NOMO-1 treated with DMSO at 0.1 percent for 48 hours (cell line): ENCODE results near the gene TTLL3.
"Not testable (repeated sequence)": the region's sequence is repeated elsewhere in the genome, so short reads cannot be mapped to it uniquely, and the experiment has no call there.

Experiments used
- DNase-seq: peaks from one replicate; lab custom pipeline; 2025; ENCODE audit not compliant: unreplicated experiment; lab: John Stamatoyannopoulos, UW

The TTLL3 gene

DNA sequence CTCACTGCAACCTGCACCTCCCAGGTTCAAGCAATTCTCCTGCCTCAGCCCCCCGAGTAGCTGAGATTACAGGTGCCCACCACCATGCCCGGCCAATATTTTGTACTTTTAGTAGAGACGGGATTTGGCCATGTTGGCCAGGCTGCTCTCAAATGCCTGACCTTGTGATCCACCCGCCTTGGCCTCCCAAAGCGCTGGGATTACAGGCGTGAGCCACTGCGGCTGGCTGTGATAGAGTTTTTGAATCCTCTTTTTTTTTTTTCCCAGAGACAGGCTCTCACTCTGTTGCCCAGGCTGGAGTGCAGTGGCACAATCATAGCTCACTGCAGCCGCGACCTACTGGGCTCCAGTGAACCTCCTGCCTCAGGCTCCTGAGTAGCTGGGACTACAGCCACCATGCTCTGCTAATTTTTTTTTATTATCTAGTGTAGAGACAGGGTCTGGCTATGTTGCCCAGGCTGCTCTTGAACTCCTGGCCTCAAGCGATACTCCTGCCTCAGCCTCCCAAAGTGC is 55.1 kb downstream of the TTLL3 start:
- not testable (repeated sequence) for DNase-seq

DNA sequence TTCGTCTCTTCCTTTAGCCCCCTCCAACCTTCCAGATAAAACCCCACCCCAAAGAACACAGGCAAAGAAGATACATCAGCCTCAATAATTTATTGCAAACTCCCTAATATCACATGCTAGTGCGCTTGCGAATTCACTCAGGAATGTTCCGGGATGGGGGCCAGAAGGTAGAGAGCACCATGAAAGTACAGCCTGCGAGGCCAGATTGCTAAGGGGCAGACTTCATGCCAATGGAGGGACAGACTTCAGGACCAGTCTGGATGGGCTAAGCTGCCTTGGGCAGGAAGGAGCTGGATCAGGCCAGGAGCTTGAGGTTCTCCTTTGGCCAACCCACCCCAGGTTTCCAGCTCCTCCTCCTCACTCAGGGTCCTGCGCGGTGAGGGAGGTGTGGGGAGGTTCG is 56.6 kb downstream of the TTLL3 start:
- DNase-seq: no peak

DNA sequence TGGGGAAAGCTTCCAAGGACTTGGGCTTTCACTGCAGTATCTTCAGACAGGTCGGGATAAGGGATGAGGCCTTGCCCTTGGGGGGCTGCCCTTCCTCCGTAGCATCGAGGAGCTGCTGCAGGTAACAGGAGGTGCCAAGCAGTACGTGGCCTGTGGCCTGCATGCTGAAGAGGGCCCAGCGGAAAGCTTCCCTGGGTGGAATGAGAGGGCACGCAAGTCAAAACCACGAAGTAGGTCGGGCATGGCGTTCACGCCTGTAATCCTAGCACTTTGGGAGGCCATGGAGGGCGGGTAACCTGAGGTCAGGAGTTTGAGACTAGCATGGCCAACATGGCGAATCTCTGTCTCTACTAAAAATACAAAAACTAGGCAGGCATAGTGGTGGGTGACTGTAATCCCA is 57.0 kb downstream of the TTLL3 start:
- DNase-seq: no peak

DNA sequence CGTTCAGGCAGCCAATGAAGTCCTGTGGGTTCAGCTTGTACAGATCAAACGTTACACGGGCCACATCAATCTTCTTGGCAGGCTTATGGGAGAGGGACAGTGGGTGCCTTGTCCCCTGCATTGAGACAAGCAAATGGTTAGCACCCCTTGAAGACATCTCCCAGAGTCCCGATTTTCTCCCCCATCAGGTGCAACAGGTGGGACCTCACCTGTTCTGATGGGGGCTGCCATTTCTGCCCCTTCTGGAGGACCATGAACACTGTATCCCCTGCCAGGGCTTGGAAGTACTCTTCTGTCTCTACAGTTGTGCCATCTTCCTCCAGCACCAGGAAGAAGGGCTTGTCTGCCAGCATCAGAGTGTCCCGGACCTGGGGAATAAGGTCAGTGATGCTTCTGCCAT is 59.9 kb downstream of the TTLL3 start:
- no peak for DNase-seq

DNA sequence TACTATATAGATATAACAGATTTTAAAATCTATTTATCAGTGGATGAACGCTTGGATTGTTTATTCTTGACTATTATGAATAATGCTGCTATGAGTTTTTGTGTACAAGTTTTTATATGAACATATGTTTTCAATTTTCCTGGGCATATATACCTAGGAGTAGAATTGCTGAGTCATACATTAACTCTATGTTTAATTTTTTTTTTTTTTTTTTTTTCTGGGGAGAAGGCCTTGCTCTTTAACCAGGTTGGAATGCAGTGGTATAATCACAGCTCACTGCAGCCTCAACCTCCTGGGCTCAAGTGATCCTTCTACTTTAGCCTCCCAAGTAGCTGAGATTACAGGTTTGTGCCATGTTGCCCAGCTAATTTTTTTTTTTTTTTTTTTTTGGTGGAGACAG is 60.9 kb downstream of the TTLL3 start:
- no peak for DNase-seq

DNA sequence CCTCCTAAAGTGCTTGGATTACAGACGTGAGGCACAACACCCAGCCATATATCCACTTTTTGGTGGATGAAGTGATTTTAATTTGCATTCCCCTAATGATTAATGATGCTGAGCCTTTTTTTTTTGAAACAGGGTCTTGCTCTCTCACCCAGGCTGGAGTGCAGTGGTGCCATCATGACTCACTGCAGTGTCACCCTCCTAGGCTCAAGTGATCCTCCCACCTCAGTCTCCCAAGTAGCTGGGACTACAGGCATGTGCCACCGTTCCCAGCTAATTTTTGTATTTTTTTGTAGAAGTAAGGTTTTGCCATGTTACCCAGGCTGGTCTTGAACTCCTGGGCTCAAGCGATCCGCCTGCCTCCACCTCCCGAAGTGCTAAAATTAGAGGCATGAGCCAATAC is 62.0 kb downstream of the TTLL3 start:
- DNase-seq: not testable (repeated sequence)

DNA sequence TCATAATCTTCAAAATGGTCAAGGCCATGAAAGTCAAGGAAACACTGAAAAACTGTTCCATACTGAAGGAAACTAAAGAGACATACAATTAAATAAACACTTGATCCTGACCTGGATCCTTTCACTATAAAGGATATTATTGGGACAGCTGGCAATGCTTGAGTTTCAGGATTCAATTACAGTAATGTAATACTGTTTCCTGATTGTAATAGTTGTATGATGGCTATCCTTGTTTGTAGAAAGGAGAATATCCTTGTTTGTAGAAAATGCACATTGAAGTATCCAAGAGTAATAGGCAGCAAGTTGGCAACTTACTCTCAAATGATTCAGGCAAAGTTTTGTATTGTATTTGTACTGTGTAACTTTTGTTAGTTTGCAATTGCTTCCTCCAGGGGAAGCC is 65.4 kb downstream of the TTLL3 start:
- no peak for DNase-seq

DNA sequence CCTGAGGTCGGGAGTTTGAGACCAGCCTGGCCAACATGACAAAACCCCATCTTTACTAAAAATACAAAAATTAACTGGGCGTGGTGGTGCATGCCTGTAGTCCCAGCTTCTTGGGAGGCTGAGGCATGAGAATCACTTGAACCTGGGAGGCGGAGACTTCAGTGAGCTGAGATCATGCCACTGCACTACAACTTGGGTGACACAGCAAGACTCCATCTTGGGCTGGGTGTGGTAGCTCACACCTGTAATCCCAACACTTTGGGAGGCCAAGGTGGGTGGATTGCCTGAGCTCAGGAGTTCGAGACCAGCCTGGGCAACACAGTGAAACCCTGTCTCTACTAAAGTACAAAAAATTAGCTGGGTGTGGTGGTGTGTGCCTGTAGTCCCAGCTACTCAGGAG is 66.2 kb downstream of the TTLL3 start:
- DNase-seq: not testable (repeated sequence)

DNA sequence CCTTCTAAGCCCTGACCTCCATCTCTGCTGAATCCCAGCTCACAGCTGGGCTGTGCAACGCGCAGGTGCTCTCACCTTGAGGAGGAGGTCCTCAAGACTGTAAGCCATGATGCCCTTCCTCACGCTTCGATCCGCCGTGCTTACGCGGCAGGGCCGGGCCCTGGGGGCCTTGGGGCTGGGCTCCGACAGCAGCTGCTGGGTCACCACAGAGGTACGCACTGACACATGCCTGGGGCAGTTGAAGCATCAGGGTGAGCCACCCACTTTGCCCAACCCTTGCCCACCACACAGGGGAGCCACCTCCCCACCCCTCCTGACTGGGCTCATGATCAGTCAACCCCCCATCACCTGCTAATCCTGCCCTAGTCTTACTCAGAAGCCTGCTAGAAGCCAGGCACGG is 66.9 kb downstream of the TTLL3 start:
- no peak for DNase-seq

DNA sequence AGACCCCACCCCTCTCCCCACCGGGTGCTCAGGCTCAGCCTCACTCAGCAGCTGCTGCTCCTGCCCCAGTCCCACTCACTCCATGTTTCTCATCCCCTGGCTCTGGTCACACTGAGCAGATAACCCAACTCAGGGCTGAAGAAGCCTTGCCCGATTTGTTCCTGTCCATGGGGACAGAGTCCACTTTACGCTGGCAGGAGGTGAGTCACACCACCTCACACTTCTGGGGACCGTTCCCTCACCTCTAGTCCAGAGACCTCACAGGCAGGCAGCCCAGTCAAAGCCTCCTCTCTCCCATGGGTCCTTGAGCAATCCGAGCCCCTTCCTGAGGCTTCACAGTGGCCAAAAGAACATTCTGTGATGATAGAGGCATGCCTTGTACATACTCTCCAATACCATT is 68.6 kb downstream of the TTLL3 start:
- DNase-seq: no peak

DNA sequence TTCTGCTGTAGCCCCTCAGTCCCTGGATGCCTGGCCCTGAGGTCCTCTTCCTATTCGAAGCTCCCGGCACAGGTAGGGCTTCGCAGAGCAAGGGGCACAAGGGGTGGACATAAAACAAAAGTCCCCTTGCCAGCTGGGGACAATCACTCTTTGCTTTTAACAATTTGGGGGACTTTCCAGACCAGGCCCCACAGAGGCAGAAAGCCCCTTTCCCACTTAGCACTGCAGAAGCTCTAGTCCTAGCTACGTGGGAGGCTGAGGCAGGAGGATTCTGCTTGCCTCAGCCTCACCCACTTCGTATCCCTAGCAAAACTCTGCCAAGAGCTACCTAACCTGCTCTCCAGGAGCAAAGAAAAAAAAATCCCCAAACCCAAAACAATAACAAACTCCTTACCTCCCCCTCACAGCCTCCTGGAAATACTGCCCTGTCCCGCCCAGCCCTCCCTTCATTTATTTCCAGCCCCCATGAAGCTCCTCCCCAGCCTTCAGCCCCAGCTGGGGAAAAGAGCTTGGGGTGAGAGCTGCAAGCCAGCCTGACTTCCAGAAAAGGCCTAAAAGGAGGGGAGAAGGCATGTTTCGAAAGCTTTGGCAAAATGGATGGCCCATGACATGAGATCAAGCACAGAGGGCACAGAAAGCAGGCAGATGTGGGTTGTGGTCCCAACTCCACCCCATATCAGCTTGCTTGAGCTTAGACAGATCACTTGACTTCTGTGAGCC is 69.9 kb downstream of the TTLL3 start, which contains the start of gene CIDEC:
Gene CIDEC (minus strand): TSS at position 424 of the 720 bp plus-strand sequence. CDS start 1,767 bp downstream, outside the sequence.
- DNase-seq: no peak

DNA sequence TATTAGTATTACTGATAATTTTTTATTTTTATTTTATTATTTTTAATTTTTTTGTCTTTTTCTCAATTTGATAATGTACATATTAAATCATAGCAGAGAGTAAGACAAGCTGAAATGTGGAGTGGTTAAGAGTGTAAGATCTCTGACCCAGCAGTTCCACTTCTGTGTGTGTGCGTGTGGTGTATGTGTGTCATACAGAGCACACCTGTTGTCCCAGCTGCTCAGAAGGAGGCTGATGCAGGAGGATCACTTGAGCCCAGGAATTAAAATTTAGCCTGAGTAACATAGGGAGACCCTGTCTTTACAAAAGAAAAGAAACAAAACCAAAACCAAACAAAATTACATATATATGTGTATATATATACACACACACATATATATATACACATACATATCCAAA is 71.4 kb downstream of the TTLL3 start:
- DNase-seq: no peak

DNA sequence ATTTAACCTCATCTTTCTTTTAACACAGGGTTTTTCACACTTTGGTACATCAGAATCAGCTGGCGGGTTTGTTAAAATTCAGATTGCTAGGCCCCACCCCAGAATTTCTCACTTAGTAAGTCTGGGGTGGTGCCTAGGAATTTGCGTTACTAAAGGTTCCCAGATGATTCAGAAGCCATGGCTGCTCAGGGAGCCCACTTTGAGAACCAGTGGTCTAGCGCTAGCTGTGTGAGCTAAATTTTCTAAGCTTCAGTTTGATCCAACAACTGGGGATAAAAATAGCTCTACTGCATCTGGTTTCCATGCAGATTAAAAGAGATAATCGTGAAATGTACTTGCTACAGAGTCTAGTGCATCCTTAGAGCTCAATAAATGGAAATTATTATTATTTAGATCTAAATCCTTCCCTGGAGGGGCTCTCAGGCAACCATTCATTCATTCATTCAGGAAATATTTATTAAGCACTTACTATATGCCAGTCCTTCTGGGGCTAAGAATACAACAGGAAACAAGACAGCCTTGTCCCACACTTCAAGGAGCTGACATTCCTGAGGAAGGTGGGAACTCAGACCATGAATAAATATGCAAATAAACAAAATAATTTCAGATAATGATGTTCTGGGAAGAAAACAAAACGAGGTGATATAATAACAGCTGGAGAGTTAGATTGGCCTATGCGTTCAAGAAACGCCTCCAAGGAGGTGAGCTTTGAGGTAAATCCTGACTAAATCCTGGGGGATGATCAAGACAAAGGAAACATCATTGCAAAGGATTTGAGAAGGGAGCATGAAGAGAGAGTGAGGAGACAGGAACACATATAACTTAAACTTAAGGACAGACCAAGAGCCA is 73.9 kb downstream of the TTLL3 start:
- DNase-seq: no peak

DNA sequence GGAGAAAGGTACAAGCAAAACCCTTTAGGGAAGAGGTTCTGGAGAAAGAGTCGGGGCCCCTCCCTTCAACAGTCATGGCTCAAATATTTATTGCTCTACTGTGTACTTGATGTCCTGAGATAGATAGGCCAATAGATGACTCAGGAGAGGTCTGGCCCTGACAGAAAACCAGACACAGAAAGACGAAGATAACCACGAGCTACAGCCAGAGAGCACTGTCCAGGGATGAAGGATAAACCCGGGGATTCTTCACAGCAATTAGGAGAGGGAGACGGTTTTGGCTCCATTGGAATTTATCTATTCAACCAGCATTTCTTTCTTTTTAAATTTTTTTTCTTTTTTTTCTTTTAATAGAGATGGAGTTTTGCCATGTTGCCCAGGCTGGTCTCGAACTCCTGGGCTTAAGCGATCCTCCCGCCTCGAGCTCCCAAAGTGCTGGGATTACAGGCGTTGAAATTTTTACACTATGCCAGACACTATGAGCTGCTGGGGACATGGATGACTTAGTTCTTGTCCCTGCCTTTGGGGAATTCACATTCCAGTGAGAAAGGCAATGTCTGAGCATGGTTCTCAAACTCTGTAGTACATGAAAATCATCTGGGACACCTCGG is 74.6 kb downstream of the TTLL3 start:
- DNase-seq: no peak
